Esophagus muscularis mucosa (tissue), 4 donors: Measurements from ENCODE around the gene ZBTB44. TPM values are rescaled to one million over a fixed set of nuclear protein-coding genes. Genes with fewer than 3 reads are reported as not detected.
"Not testable (repeated sequence)": the region's sequence is repeated elsewhere in the genome, so short reads cannot be mapped to it uniquely, and the experiment has no call there.

Experiments
- DNase-seq: peaks from one replicate; pipeline ENCODE4 v3.0.0-alpha.2; 2017; ENCODE audit errors: extremely low spot score
- H3K27ac ChIP-seq, 4 donors: fragments of 200-600 bp; sonication (generic); replicated peaks in 1 of 4; 1 replicate in 3 of 4; 2 replicates in 1 of 4; pipeline ENCODE4 v1.5.1; 2016 to 2019; ENCODE audit warnings: mild to moderate bottlenecking in 1 of 4
- H3K27me3 ChIP-seq, 4 donors: fragments of 200-600 bp; sonication (generic); one replicate each; pipeline versions ENCODE4 v1.5.1 to v1.6.0; 2016 to 2019
- H3K36me3 ChIP-seq, 4 donors: fragments of 200-600 bp; sonication (generic); one replicate each; pipeline ENCODE4 v1.5.1; 2016 to 2019
- H3K4me1 ChIP-seq, 4 donors: fragments of 200-600 bp; sonication (generic); one replicate each; pipeline ENCODE4 v1.5.1; 2016 to 2019
- H3K4me3 ChIP-seq, 4 donors: fragments of 200-600 bp; sonication (generic); 1 replicate in 2 of 4; 2 replicates in 2 of 4; pipeline ENCODE4 v1.5.1; 2016 to 2019; ENCODE audit warnings: mild to moderate bottlenecking in 4 of 4, moderate library complexity in 1 of 4
- H3K9me3 ChIP-seq, 4 donors: fragments of 200-600 bp; sonication (generic); 1 replicate in 3 of 4; 2 replicates in 1 of 4; pipeline ENCODE4 v1.5.1; 2016 to 2019
- EP300 ChIP-seq: sonication (generic); formaldehyde crosslinking; IDR thresholded peaks from one replicate; pipeline ENCODE4 v1.6.1; 2017; ENCODE audit warnings: antibody characterized with exemption
- POLR2A ChIP-seq: fragments of 450-650 bp; IDR thresholded peaks from one replicate; pipeline ENCODE4 v1.6.1; 2017; ENCODE audit warnings: antibody characterized with exemption, moderate library complexity, mild to moderate bottlenecking, low read depth
- POLR2AphosphoS5 ChIP-seq, 2 donors: sonication (generic); formaldehyde crosslinking; IDR thresholded peaks; one replicate each; pipeline ENCODE4 v1.6.1; 2017; ENCODE audit warnings: antibody characterized with exemption in 2 of 2
- WGBS: methylation state at CpG from one replicate; pipeline ENCODE4 v1.1.5; 2018; 5-methylcytosine and 5-hydroxymethylcytosine counted together
- intact Hi-C: fragments of 100-400 bp; cut with DNase I; formaldehyde crosslinking; loops from one replicate; pipeline ENCODE4 v1.15.1; 2023
- total RNA-seq, 4 donors: library from RNA; depleted of rRNA; stranded (reverse); fragments of >200 nt; gene quantifications; one replicate each; pipeline versions ENCODE4 v1.1.0 to v1.2.1, GENCODE V29; 2016
- TF ChIP-seq, protein P1 (sequence below), 3 experiments: fragments of 200-600 bp in 2 of 3; fragments of 450-650 bp in 1 of 3; sonication (generic) in 2 of 3; IDR thresholded peaks; one replicate each; pipeline ENCODE4 v1.5.1; 2017 to 2019; ENCODE audit warnings: antibody characterized with exemption in 3 of 3, mild to moderate bottlenecking in 2 of 3, moderate library complexity in 1 of 3

The ZBTB44 gene
- total RNA-seq, 4 donors from 2014 or later = 50.4 to 86.4 (median 65.3) TPM

GRCh38 chr11:130243816-130244215, 70.9 kb downstream of the ZBTB44 start:
- Histone ChIP-seq H3K27ac (no peak overlapping the region), H3K27me3 (no peaks in the 10 kb centered on the region), H3K4me1 (peaks cover 9 to 31% (median 23%) of the 10 kb centered on the region in 4 donors), H3K36me3 (peaks cover 0 to 7% (median 2%) of the 10 kb centered on the region in 4 donors), H3K4me3 (no peak overlapping the region), H3K9me3 (no peaks in the 10 kb centered on the region)
- no peak for TF ChIP-seq POLR2AphosphoS5 (IDR thresholded peaks at IDR 0.05)
- TF ChIP-seq, protein P1, sequence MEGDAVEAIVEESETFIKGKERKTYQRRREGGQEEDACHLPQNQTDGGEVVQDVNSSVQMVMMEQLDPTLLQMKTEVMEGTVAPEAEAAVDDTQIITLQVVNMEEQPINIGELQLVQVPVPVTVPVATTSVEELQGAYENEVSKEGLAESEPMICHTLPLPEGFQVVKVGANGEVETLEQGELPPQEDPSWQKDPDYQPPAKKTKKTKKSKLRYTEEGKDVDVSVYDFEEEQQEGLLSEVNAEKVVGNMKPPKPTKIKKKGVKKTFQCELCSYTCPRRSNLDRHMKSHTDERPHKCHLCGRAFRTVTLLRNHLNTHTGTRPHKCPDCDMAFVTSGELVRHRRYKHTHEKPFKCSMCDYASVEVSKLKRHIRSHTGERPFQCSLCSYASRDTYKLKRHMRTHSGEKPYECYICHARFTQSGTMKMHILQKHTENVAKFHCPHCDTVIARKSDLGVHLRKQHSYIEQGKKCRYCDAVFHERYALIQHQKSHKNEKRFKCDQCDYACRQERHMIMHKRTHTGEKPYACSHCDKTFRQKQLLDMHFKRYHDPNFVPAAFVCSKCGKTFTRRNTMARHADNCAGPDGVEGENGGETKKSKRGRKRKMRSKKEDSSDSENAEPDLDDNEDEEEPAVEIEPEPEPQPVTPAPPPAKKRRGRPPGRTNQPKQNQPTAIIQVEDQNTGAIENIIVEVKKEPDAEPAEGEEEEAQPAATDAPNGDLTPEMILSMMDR (IDR thresholded peaks at IDR 0.05) = no peak
- TF ChIP-seq EP300 = no peak
- TF ChIP-seq POLR2A = no peak
- 62% methylated on average over 2 of the region's 2 CpGs for WGBS
- intact Hi-C loops = no loop called here
- no peak for DNase-seq

DNA sequence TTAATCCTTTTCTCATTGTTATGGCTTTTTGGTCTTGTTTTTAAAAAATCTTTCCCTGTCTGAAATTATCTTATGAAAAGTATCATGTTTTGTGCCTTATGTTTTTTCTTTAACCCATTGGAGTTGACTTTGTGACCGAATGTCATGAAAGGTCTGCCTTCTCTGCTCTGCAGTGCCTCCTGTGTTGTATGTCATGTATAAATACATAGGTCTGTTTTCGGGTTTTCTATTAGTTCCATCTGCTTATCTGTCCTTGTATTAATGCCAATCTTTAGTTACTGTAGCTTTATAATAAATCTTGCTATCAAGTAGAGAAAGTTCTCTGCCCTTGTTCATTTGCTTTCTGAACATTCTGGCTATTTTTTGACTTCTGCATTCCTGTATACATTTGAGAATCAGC, 73.0 kb downstream of the ZBTB44 start:
- WGBS = 97% methylated on average over 2 of the region's 2 CpGs

GRCh38 chr11:130237282-130238006, 77.3 kb downstream of the ZBTB44 start:
- H3K27ac ChIP-seq = no peak overlapping the region
- peaks cover 16 to 61% (median 37%) of the 10 kb centered on the region in 4 donors for H3K36me3 ChIP-seq
- H3K4me3 ChIP-seq = no peak overlapping the region
- H3K27me3 ChIP-seq = no peaks in the 10 kb centered on the region
- TF ChIP-seq POLR2AphosphoS5 (IDR thresholded peaks at IDR 0.05) (no peak), EP300 (no peak), POLR2A (no peak)
- TF ChIP-seq, protein P1 (IDR thresholded peaks at IDR 0.05) = no peak
- 84% methylated on average over 6 of the region's 6 CpGs for WGBS
- no peak for DNase-seq
- H3K4me1 ChIP-seq = peaks cover 0 to 6% (median 0%) of the 10 kb centered on the region in 4 donors
- no peaks in the 10 kb centered on the region for H3K9me3 ChIP-seq
- intact Hi-C loops = no loop called here

More for the DNA sequence above, 73.0 kb downstream of the ZBTB44 start:
- H3K4me3 ChIP-seq = no peak overlapping the region
- no peak for DNase-seq
- no peaks in the 10 kb centered on the region for H3K9me3 ChIP-seq
- intact Hi-C loops = no loop called here
- no peaks in the 10 kb centered on the region for H3K27me3 ChIP-seq
- H3K36me3 ChIP-seq = peaks cover 5 to 28% (median 17%) of the 10 kb centered on the region in 4 donors
- no peak for TF ChIP-seq POLR2A
- TF ChIP-seq, protein P1 (IDR thresholded peaks at IDR 0.05) = no peak
- no peak for TF ChIP-seq POLR2AphosphoS5 (IDR thresholded peaks at IDR 0.05)
- no peak for TF ChIP-seq EP300
- H3K4me1 ChIP-seq = peaks cover 4 to 18% (median 11%) of the 10 kb centered on the region in 4 donors
- no peak overlapping the region for H3K27ac ChIP-seq

GRCh38 chr11:130234315-130234714, 80.4 kb downstream of the ZBTB44 start:
- no peaks in the 10 kb centered on the region for H3K4me1 ChIP-seq
- H3K27me3 ChIP-seq = no peaks in the 10 kb centered on the region
- peaks cover 16 to 62% (median 39%) of the 10 kb centered on the region in 4 donors for H3K36me3 ChIP-seq
- H3K9me3 ChIP-seq = no peaks in the 10 kb centered on the region
- no peak overlapping the region for H3K27ac ChIP-seq
- DNase-seq = no peak
- no peak overlapping the region for H3K4me3 ChIP-seq
- intact Hi-C loops = no loop called here
- TF ChIP-seq, protein P1 (IDR thresholded peaks at IDR 0.05) = no peak
- TF ChIP-seq EP300 (no peak), POLR2A (no peak), POLR2AphosphoS5 (IDR thresholded peaks at IDR 0.05) (no peak)

- H3K4me1 ChIP-seq, H3K9me3 ChIP-seq, H3K4me3 ChIP-seq, H3K27me3 ChIP-seq, intact Hi-C loops, H3K27ac ChIP-seq, DNase-seq: not testable (repeated sequence)
- 76% methylated on average over 3 of the region's 3 CpGs for WGBS
- peaks cover 15 to 59% (median 37%) of the 10 kb centered on the region in 4 donors for H3K36me3 ChIP-seq
These were observed 80.8 kb downstream of the ZBTB44 start for GRCh38 chr11:130233888-130234287.

- DNase-seq, H3K9me3 ChIP-seq, intact Hi-C loops, H3K27ac ChIP-seq, H3K4me3 ChIP-seq, H3K4me1 ChIP-seq, H3K27me3 ChIP-seq: not testable (repeated sequence)
- H3K36me3 ChIP-seq = peaks cover 14 to 57% (median 35%) of the 10 kb centered on the region in 4 donors
These were observed 81.2 kb downstream of the ZBTB44 start for GRCh38 chr11:130233486-130233885.
